ENCODE measurements around the gene LAD1. TPM values are rescaled to one million over a fixed set of nuclear protein-coding genes. Genes with fewer than 3 reads are reported as not detected.

Gene LAD1
- polyA plus RNA-seq, 3 donors = not detected

DNA sequence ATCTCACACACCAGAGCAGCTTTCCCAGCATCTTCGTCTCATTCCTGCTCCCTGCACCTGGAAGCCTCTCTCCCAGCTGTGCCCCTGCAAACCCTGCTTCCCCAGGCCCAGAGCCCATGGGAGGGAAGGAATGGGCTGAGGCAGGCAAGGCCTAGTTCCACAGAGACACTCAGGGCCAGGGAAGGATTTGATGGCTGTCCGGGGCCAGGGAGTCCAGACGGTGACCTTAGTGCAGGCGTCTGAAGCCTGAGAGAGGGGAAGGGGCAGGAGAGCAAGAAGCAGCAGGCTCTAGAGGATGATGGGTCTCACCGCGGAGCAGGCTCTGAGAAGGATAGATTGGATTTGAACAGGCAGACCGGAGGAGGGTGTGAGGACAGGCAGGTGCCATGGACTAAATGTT lies 44.6 kb upstream of the LAD1 start:
- Histone ChIP-seq H3K79me2 (ENCODE audit: insufficient read depth, low read length) (no peaks in the 10 kb centered on the region), H3K4me3 (replicated peaks in 1 of 3; ENCODE audit: low read depth in 2 of 3, low read length in 3 of 3) (no peak overlapping the region), H3K36me3 (replicated peaks in 1 of 2; ENCODE audit: control insufficient read depth in 1 of 2, insufficient read depth in 2 of 2, low read length in 2 of 2) (no peaks in the 10 kb centered on the region), H2AFZ (ENCODE audit: insufficient read depth, low read depth, low read length, poor library complexity, severe bottlenecking) (no peak overlapping the region), H3K9ac (ENCODE audit: insufficient read depth, low read length, poor library complexity, severe bottlenecking) (no peak overlapping the region), H3K4me1 (ENCODE audit: control insufficient read depth in 1 of 2, insufficient read depth in 2 of 2, low read length in 2 of 2) (no peaks in the 10 kb centered on the region), H3K27ac (ENCODE audit: low read depth in 1 of 2, low read length in 2 of 2) (no peak overlapping the region), H4K20me1 (ENCODE audit: insufficient read depth, low read length) (no peaks in the 10 kb centered on the region), H3K9me3 (replicated peaks in 1 of 2; ENCODE audit: control insufficient read depth in 1 of 2, insufficient read depth in 1 of 2, low read length in 2 of 2) (no peaks in the 10 kb centered on the region), H3K27me3 (ENCODE audit: control insufficient read depth in 2 of 2, insufficient read depth in 2 of 2, low read length in 2 of 2) (no peaks in the 10 kb centered on the region), H3K4me2 (replicated peaks; ENCODE audit: extremely low read depth, low read length, poor library complexity, severe bottlenecking) (no peak overlapping the region)
- intact Hi-C loops (cut with micrococcal nuclease) = no loop called here
- Mint-ChIP-seq H3K4me3 (no peak overlapping the region), H3K36me3 (no peaks in the 10 kb centered on the region), H3K27me3 (ENCODE audit: low read depth in 3 of 3) (peaks cover 7 to 9% (median 7%) of the 10 kb centered on the region in 3 donors), H3K4me1 (peaks cover 11% of the 10 kb centered on the region), H3K27ac (no peak overlapping the region), H3K9me3 (peaks cover 0 to 5% (median 0%) of the 10 kb centered on the region in 7 donors)
- 96% methylated on average over 6 of the region's 7 CpGs for WGBS (ENCODE audit: insufficient coverage)
- no peak for DNase-seq
- TF ChIP-seq, protein P1, sequence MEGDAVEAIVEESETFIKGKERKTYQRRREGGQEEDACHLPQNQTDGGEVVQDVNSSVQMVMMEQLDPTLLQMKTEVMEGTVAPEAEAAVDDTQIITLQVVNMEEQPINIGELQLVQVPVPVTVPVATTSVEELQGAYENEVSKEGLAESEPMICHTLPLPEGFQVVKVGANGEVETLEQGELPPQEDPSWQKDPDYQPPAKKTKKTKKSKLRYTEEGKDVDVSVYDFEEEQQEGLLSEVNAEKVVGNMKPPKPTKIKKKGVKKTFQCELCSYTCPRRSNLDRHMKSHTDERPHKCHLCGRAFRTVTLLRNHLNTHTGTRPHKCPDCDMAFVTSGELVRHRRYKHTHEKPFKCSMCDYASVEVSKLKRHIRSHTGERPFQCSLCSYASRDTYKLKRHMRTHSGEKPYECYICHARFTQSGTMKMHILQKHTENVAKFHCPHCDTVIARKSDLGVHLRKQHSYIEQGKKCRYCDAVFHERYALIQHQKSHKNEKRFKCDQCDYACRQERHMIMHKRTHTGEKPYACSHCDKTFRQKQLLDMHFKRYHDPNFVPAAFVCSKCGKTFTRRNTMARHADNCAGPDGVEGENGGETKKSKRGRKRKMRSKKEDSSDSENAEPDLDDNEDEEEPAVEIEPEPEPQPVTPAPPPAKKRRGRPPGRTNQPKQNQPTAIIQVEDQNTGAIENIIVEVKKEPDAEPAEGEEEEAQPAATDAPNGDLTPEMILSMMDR (IDR thresholded peaks at IDR 0.05) = no peak

DNA sequence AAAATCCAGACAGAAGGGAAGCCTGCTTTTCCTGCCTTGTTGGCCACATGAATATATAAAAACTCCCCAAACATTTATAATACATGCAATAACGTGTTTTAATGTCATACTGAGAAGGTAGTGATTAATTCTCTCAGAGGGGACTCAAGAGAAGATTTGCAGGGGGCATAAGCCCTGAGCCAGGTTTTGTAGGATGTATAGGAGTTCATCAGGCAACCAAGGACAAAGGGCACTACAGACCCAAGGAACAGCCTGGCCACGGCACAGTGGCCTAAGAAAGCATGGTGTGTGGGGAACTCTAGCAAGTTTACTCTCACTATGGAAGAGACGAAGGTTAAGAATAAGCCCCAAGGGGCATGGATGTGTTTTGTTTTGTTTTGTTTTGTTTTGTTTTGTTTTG lies 37.8 kb upstream of the LAD1 start:
- H3K4me2 ChIP-seq (replicated peaks; ENCODE audit: extremely low read depth, low read length, poor library complexity, severe bottlenecking) = no peak overlapping the region
- Mint-ChIP-seq H3K27me3 (ENCODE audit: low read depth in 3 of 3) (peaks cover 7 to 18% (median 14%) of the 10 kb centered on the region in 3 donors), H3K4me1 (peaks cover 12% of the 10 kb centered on the region), H3K27ac (no peak overlapping the region), H3K9me3 (peaks cover 0 to 2% (median 0%) of the 10 kb centered on the region in 7 donors), H3K36me3 (no peaks in the 10 kb centered on the region), H3K4me3 (no peak overlapping the region)
- H3K36me3 ChIP-seq (replicated peaks in 1 of 2; ENCODE audit: control insufficient read depth in 1 of 2, insufficient read depth in 2 of 2, low read length in 2 of 2) = no peaks in the 10 kb centered on the region
- H3K9ac ChIP-seq (ENCODE audit: insufficient read depth, low read length, poor library complexity, severe bottlenecking) = no peak overlapping the region
- H3K4me1 ChIP-seq (ENCODE audit: control insufficient read depth in 1 of 2, insufficient read depth in 2 of 2, low read length in 2 of 2) = peaks cover 3% of the 10 kb centered on the region in 2 donors
- H3K27me3 ChIP-seq (ENCODE audit: control insufficient read depth in 2 of 2, insufficient read depth in 2 of 2, low read length in 2 of 2) = no peaks in the 10 kb centered on the region
- DNase-seq = no peak
- H3K9me3 ChIP-seq (replicated peaks in 1 of 2; ENCODE audit: control insufficient read depth in 1 of 2, insufficient read depth in 1 of 2, low read length in 2 of 2) = no peaks in the 10 kb centered on the region
- no peak overlapping the region for H3K4me3 ChIP-seq (replicated peaks in 1 of 3; ENCODE audit: low read depth in 2 of 3, low read length in 3 of 3)
- TF ChIP-seq, protein P1 (IDR thresholded peaks at IDR 0.05) = no peak
- 87% methylated on average over 2 of the region's 3 CpGs for WGBS (ENCODE audit: insufficient coverage)
- no peak overlapping the region for H2AFZ ChIP-seq (ENCODE audit: insufficient read depth, low read depth, low read length, poor library complexity, severe bottlenecking)
- intact Hi-C loops (cut with micrococcal nuclease) = loop anchor here in 1 of 2 donors (10.0 kb wide), 1 partner anchor 58 kb away; no protein-coding TSS in a partner anchor
- no peaks in the 10 kb centered on the region for H4K20me1 ChIP-seq (ENCODE audit: insufficient read depth, low read length)
- no peaks in the 10 kb centered on the region for H3K79me2 ChIP-seq (ENCODE audit: insufficient read depth, low read length)
- H3K27ac ChIP-seq (ENCODE audit: low read depth in 1 of 2, low read length in 2 of 2) = no peak overlapping the region

Measured in CD14-positive monocyte (primary cell).